HepG2 (cell line): ENCODE measurements around the gene RREB1. TPM values are rescaled to one million over a fixed set of nuclear protein-coding genes. Genes with fewer than 3 reads are reported as not detected.

Source experiments
- AKAP8 ChIP-seq: sonication (generic); formaldehyde crosslinking; IDR thresholded peaks from 2 replicates; pipeline ENCODE4 v1.5.1; 2020; ENCODE audit warnings: mild to moderate bottlenecking, missing genetic modification reagents
- ARID4A ChIP-seq: sonication (generic); formaldehyde crosslinking; IDR thresholded peaks from 2 replicates; pipeline ENCODE4 v1.5.0; 2020; ENCODE audit warnings: mild to moderate bottlenecking, missing genetic modification reagents, borderline replicate concordance
- ATRX ChIP-seq: sonication (generic); formaldehyde crosslinking; IDR thresholded peaks from 2 replicates; pipeline ENCODE4 v1.4.0; 2020; ENCODE audit warnings: missing genetic modification reagents, borderline replicate concordance
- CEBPZ ChIP-seq: IDR thresholded peaks from 2 replicates; pipeline ENCODE4 v1.6.1; 2012; ENCODE audit warnings: low read length, improper control_type of control experiment
- CHD4 ChIP-seq: fragments of 200-600 bp; sonication (generic); IDR thresholded peaks from 2 replicates; pipeline ENCODE4 v1.7.0; 2017; ENCODE audit warnings: mild to moderate bottlenecking, low read length, borderline replicate concordance
- HNF4A ChIP-seq: sonication (generic); formaldehyde crosslinking; IDR thresholded peaks from 2 replicates; pipeline ENCODE4 v1.4.0; 2020; ENCODE audit warnings: missing genetic modification reagents
- IRX3 ChIP-seq: sonication (generic); formaldehyde crosslinking; IDR thresholded peaks from 2 replicates; pipeline ENCODE4 v1.8.1; 2023; ENCODE audit warnings: mild to moderate bottlenecking, low read depth, missing genetic modification reagents, borderline replicate concordance
- MBNL3 ChIP-seq: fragments of 250-450 bp; sonication (Bioruptor Pico); conservative IDR thresholded peaks from 2 replicates; pipeline ENCODE4 v1.8.0; 2022; ENCODE audit warnings: mild to moderate bottlenecking, inconsistent platforms
- NFKBIZ ChIP-seq: IDR thresholded peaks from 2 replicates; pipeline ENCODE4 v1.6.1; 2018; ENCODE audit warnings: missing genetic modification reagents, missing compliant biosample characterization
- NR3C1 ChIP-seq: sonication (generic); formaldehyde crosslinking; IDR thresholded peaks from 2 replicates; pipeline ENCODE4 v1.4.0; 2020; ENCODE audit warnings: missing genetic modification reagents
- TBX3 ChIP-seq: fragments of 450-650 bp; IDR thresholded peaks from 2 replicates; pipeline ENCODE4 v1.6.1; 2017; ENCODE audit warnings: antibody characterized with exemption, mild to moderate bottlenecking, inconsistent platforms, borderline replicate concordance
- TCF7 ChIP-seq: sonication (generic); IDR thresholded peaks from 2 replicates; pipeline ENCODE4 v1.6.1; 2016; ENCODE audit warnings: antibody characterized with exemption, low read depth
- TSC22D2 ChIP-seq: sonication (generic); formaldehyde crosslinking; IDR thresholded peaks from 2 replicates; pipeline ENCODE4 v1.5.1; 2020; ENCODE audit warnings: missing genetic modification reagents, mild to moderate bottlenecking, borderline replicate concordance
- ZFY ChIP-seq: sonication (generic); formaldehyde crosslinking; IDR thresholded peaks from 2 replicates; pipeline ENCODE4 v1.4.0; 2020; ENCODE audit warnings: missing genetic modification reagents
- ZNF383 ChIP-seq: sonication (generic); formaldehyde crosslinking; IDR thresholded peaks from 2 replicates; pipeline ENCODE4 v1.4.0; 2020; ENCODE audit warnings: missing genetic modification reagents, mild to moderate bottlenecking, borderline replicate concordance
- ZNF567 ChIP-seq: sonication (generic); formaldehyde crosslinking; IDR thresholded peaks from 2 replicates; pipeline ENCODE4 v1.8.1; 2023; ENCODE audit warnings: mild to moderate bottlenecking, missing genetic modification reagents, borderline replicate concordance
- ZNF710 ChIP-seq: sonication (generic); formaldehyde crosslinking; IDR thresholded peaks from 2 replicates; pipeline ENCODE4 v1.5.0; 2020; ENCODE audit warnings: mild to moderate bottlenecking, missing genetic modification reagents, borderline replicate concordance
- ZNF776 ChIP-seq: sonication (generic); formaldehyde crosslinking; IDR thresholded peaks from 2 replicates; pipeline ENCODE4 v1.4.0; 2020; ENCODE audit warnings: mild to moderate bottlenecking, missing genetic modification reagents
- ZNF841 ChIP-seq: sonication (generic); formaldehyde crosslinking; IDR thresholded peaks from 2 replicates; pipeline ENCODE4 v1.8.1; 2023; ENCODE audit warnings: missing genetic modification reagents, borderline replicate concordance
- polyA plus RNA-seq, 8 experiments: library from polyadenylated mRNA; depleted of rRNA in 3 of 8; stranded (reverse) in 7 of 8; unstranded in 1 of 8; fragments of >200 nt; fragmentation: Illumina TruSeq in 4 of 8; extraction: Trizol in 4 of 8; gene quantifications; 2 replicates each; pipeline versions ENCODE4 v1.2.1 to v1.2.3, GENCODE V29; 2011 to 2016; ENCODE audit warnings: low read depth in 4 of 8, missing spikeins in 1 of 8, mixed read lengths in 1 of 8; ENCODE audit not compliant: insufficient read depth in 1 of 8
- total RNA-seq, 5 experiments: library from RNA; depleted of rRNA; stranded (reverse); fragments of >200 nt; fragmentation: Illumina TruSeq; extraction: Trizol; gene quantifications; 2 replicates each; pipeline ENCODE4 v1.2.3, GENCODE V29; 2016; ENCODE audit warnings: low read depth in 1 of 5

The RREB1 gene
- total and polyA plus RNA-seq, 2 of the 13 experiments (the other 11 are each of a cell fraction or from before 2014, with no cell fraction given) = 6.1 to 23.2 TPM

- TF ChIP-seq CEBPZ (no peak), TCF7 (no peak), ZNF776 (no peak), ARID4A (CRISPR knock-in tag) (no peak), TSC22D2 (CRISPR knock-in tag) (no peak), AKAP8 (CRISPR knock-in tag) (no peak), NR3C1 (CRISPR knock-in tag) (no peak), NFKBIZ (CRISPR knock-in tag) (no peak), CHD4 (peak; percentile 14; the same call in 1 of the 2 replicates), IRX3 (CRISPR knock-in tag) (no peak), ZNF567 (CRISPR knock-in tag) (no peak), TBX3 (no peak), ZFY (CRISPR knock-in tag) (no peak), ATRX (no peak), ZNF383 (CRISPR knock-in tag) (no peak), HNF4A (CRISPR knock-in tag) (peak; percentile 89), ZNF841 (CRISPR knock-in tag) (no peak), MBNL3 (CRISPR knock-in tag) (no peak), ZNF710 (CRISPR knock-in tag) (peak; percentile 92)
These were observed 32.2 kb downstream of the RREB1 start (continued) for GRCh38 chr6:7139835-7140470.
